GM19463 (cell line): ENCODE results near the gene RPTOR.
A peak's percentile ranks its signal among the peaks of the same experiment; 100 is the strongest.
"Not testable (repeated sequence)": the region's sequence is repeated elsewhere in the genome, so short reads cannot be mapped to it uniquely, and the experiment has no call there.

ENCODE experiments used
- ATAC-seq: cut with Tn5 transposase; IDR thresholded peaks from one replicate; pipeline ENCODE4 v1.9.1; 2021; ENCODE audit warnings: mild to moderate bottlenecking, moderate library complexity; ENCODE audit not compliant: unreplicated experiment

RPTOR gene

DNA sequence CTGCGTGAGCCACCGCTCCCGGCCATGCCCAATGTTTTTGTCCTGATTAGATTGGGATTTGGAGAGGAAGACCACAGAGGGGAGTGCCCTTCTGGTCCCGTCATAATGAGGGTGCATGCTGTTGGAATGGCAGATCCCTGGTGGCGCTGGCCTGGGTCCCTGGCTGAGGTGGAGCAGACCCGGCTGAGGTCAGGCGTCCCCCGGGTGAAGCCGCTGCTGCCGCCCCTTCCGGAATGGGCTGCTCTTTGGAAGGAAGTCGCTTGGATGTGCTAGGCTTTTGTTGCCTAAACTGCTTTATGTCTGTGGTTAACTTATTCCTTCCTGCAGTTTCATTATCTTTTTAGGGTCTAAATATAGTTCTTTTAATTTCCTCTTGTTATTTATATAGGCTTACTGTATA, 326.7 kb downstream of the RPTOR start:
- ATAC-seq: no peak

DNA sequence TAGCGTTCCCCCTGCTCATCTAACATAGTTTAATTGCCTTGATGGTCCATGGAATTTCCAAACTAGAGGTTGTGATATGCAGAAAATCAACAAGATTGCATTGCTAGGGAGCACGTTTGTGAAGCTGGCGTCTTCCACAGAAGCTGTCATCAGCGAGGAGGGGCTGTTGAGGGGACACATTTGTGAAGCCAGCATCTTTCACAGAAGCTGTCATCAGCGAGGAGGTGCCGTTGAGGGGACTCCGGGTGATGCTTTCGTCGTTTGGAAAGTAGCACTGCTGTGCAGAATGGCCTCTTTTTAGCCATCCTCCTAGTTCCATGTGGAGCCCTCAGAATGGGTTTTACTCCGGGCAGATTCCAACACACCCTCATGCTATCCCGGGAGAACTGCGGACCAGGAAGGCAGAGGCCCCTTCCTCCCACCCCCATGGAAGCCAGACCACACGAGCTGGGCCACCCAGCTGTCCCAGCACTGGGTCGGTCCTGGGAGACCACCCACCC, 327.4 kb downstream of the RPTOR start:
- no peak for ATAC-seq

DNA sequence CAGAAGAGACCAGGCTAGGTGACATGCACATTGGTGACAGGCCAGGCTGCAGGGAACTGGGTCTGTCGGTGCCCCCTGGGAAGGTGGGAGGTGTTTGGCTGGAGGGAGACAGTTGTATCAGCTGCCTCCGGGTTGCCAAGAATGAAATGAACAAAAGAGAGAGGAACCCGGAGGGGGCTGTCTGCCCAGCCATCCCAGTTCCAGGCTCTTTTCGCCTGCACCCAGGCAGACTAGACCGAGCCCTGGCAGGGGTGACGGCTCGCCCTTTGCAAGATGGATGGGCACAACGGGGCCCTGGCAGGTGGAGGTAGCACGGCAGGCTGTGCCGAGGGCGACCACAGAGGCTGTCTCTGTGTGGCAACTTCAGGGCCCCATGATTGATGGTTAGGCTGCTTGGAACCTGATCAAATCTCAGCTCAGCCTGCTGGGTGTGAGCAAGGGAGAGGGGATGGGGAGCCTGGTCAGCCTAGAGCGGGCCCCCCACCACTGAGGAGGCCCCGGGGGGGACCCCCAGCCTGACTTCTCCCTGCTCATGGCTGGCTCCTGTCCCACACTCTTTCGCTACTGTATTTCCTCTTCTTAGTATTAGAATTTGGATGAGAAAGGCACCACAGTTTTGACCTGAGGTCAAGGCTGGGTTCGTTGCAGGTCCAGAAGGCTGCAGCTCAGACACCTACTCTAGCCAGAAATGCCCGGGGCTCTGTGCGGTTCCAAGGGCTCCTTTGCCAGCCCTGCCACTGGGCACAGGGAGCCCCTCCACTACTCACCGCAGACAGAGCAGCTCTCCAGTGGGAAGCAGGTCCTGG, 328.1 kb downstream of the RPTOR start:
- no peak for ATAC-seq

DNA sequence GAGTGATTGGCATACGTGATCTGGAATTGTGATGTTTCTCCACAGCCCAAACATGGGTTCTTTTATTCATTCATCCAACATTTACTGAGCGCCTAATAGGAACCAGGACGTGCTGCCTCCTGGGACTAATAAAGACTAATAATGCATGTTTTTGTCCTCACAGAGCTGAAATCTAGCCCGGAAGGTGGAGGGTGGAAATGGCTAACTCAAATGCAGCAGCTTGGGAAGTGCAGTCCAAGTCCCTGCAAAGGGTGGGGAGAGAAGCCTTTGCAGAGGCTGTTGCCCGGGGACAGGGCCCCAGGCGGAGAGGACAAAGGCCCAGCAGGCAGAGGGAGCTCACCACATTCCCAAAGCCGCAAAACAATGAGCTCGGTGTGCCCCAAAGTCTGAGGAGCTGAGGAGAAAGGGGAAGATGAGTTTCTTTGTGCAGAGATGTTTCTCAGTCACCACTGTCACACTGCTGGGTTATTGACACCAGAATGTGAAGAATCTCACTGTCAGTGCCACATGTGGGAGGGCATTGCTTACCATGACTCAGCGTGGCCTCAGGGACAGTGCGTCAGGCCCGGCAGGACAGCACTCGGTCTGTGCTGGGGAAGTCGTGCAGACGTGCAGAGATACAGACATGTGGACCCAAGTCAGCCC, 328.8 kb downstream of the RPTOR start:
- no peak for ATAC-seq

DNA sequence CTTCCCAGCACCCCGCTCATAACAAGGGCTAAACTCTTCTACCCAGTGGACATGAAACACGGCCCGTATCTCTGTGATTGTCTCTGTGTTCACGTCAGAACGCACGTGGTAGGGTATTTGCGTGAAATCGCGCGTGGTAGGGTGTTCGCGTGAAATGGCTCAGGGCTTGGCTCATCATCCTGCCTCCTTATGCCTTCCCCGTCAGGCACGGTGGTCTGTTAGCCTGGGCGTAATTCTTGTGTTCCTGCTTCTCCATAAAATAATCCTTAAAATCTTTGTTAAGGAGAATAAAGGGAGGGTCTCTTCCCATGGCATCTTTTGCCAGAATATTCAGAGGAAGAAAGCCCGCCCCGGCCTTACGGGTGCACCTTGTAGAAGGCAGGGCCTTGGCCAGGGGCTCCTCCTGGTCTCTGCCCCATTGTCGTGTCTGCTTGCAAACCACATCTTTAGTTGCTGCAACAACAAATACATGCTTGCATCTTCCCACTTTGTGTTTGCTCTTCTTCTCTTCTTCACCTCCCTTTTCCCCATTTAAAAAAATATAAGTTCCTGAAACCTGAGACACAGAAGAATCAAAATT, 330.3 kb downstream of the RPTOR start:
- ATAC-seq: no peak

DNA sequence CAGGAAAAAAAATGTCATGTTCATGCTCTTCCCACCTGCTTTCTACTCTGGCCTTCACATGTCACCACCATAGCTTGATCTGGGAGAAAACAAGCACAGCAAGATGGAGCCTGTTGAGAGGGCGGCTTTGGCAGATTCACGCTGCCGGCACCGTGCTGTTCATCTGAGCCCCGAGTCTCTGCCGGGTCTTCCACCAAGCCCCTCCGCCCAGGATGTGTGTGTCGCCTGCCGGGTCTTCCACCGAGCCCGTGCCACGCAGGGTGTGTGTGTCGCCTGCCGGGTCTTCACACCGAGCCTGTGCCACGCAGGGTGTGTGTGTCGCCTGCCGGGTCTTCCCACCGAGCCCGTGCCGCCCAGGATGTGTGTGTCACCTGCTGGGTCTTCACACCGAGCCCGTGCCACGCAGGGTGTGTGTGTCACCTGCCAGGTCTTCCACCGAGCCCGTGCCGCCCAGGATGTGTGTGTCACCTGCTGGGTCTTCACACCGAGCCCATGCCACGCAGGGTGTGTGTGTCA, 330.9 kb downstream of the RPTOR start:
- ATAC-seq: not testable (repeated sequence)

DNA sequence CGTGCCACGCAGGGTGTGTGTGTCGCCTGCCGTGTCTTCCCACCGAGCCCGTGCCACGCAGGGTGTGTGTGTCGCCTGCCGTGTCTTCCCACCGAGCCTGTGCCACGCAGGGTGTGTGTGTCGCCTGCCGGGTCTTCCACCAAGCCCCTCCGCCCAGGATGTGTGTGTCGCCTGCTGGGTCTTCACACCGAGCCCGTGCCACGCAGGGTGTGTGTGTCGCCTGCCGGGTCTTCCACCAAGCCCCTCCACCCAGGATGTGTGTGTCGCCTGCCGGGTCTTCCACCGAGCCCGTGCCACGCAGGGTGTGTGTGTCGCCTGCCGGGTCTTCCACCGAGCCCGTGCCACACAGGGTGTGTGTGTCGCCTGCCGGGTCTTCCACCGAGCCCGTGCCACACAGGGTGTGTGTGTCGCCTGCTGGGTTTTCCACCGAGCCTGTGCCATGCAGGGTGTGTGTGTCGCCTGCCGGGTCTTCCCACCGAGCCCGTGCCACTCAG, 331.9 kb downstream of the RPTOR start:
- not testable (repeated sequence) for ATAC-seq

DNA sequence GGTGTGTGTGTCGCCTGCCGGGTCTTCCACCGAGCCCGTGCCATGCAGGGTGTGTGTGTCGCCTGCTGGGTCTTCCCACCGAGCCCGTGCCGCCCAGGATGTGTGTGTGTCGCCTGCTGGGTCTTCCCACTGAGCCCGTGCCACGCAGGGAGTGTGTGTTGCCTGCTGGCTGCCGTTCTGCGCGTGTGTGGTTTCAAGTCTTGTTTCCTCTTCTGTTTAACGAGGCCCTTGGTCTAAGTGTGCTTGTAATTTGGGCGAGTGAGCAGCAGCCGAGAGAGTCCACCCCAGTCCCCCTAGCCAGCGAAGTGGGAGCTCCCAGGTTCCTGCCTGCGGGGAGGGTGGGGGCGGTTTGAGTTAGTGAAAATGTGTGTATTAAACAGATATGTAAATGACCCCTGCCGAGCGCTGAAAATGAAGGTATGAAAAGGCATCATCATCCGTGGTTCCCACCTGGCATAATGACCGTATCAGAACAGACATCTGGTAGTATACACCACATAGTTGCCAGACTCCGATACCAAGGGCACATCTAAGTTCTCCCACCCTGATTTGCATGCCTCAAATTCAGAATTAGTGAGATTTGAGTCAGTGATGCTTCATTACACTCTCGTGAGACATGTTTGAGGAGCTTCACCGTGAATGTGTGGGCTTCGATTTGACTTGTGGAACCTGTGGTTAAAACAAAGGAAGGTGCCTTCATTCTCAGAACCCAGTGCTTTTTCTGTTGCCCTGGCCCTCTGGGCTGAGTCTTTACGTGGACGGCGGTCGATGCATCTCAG, 332.5 kb downstream of the RPTOR start:
- peak; percentile 80 for ATAC-seq

DNA sequence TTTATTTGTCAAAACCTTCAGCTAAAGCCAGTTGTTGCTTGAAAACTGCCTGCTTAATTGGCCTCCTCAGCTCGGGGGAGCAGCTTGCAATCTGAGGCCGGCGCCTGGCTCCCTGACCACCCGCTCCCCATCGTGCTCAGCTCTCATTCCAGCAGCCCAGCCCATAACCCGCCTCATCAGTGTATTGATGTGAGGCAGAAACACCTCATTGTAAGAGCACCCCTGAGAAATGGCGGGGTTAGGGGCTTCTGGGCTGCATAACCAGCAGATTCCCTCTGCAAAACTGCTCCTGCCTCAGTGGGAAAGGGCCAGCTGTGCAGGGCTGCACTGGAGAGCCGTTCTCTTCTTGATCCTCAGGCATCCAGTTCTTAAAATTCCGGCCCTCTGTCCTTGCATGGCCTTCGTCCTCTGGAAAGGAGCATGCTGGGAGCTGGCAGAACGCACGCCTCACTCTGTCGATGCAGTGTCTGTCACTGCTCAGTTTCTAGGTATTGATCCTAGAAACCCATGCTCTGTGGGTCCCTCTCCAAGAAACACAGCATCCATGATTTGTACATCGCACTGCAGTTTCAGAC, 333.2 kb downstream of the RPTOR start:
- ATAC-seq: no peak

DNA sequence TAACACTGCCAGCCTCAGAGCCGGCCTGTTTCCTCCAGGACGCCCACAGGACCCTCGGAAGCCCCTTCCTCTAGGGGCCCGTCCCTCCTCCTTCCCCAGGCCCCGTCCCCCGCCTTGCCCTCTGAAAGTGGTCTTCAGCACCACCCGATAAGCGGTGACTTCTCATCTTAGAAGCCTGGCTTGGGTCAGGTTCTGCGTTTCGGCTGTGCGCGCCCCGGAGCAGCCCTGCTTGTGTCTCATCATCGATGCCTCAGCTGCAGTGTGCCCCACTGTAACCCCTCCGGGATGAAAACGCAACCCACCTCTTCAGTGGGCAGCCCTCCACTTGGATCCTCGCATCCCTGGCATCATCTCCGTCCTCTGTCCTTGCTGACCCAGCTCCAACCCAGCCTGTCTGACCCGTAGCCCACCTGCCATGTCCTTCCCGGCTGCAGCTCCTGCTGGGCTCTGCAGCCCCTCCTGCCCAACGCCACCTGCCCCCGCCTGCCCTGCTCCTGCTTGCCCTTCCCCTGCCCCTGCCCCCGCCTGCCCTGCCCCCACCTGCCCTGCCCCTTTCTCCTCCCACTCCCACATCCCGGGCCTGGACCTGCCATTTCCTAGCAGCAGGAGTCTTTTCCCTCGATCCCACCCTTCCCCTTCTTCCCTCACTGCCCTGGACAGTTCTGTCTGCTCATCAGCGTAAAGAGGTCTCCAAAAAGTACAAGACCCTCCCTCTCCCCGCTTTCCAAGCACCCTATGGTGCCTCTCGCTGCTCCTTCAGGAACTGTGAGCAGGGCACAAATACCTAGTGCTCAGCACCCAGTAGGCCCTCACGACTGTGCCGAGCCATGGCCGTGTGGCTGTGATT, 334.5 kb downstream of the RPTOR start:
- no peak for ATAC-seq

DNA sequence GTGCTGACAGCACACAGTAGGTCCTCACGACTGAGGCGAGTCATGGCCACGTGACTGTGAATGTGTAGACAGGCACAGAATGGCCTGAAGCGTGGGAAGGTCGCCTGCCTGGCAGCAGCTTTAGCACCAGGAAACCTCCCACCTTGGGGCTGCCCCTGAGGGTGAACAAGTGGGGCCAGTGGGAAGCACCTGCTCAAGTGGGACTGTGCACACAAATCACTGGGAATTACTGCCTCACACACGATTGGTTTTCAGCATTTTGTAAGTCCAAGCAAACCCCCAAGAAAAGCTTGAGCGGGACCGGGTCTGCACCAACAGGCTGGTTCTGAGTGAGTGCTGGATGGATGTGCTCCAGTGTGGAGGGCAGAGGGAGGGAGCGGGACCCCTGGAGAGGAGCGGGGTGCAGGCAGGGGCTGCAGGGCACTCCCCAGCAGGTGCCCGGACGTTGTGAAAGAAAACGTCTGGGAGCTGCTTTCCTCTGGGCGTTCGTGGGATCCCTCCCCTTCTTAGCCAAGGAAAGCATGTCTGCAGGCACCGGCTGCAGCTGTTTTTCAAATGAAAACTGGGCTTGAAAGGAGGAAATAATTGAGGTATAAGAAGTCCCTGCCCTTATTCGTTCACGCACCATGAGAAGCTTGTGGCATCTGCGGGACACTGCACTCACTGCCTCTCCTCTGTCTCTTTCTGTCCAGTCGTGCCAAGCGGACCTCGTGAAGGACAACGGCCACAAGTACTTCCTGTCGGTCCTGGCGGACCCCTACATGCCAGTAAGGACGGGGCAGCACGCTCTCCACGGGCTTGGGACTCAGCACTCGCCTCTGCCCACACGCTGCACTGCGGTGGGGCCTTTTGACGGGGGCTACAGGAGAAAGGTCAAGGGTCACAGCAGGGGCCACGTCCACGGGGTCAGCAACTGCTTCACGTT, 335.3 kb downstream of the RPTOR start:
- ATAC-seq: no peak

DNA sequence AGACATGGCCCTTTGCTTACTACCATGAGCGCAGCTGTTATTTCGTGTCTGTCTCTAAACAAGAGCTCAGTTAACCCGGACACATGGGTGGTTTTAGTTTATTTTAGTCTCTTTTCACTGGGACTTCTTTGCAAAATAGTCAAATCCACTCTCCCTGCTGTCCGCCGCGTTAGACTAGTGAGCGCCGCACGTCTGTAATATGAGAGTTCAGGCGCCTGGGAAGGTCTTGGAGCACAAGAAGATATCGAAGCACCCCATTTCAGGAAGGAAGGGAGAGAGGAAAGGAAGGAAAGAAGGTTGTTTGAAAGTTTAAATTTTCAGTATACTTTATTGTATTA, 336.0 kb downstream of the RPTOR start:
- no peak for ATAC-seq

DNA sequence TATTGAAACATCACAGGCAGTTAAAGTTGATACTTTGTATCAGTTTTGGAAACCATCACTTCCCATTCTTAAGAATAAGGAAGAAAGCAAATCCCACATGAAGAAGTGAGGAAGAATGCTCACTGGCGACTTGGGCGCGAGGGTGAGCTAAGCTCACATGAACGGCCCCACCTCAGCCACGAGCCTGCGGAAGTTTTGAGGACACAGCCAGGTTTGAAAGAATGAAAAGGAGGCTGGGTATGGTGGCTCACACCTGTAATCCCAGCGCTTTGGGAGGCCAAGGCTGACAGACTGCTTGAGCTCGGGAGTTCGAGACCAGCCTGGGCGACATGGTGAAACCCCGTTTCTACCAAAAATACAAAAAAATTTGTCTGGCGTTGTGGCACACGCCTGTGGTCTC, 336.7 kb downstream of the RPTOR start:
- ATAC-seq: no peak

DNA sequence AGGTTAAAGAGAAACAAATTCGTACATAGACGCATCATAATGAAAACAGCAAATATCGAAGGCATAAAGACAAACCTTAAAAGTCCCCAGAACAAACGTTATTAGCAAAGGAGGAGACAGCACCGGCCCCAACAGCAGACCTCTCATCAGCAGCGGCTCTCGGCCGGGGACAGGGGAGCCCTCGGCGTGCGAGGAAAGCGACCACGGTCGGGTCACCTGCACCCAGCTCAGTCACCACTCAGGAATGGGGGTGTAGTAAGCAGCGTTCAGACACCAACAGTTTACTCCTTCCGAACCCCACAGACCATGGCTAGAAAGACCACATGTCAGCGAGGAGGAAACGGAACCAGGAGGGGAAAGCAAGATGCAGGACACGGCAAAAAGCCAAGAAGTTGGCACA, 337.7 kb downstream of the RPTOR start:
- ATAC-seq: no peak

DNA sequence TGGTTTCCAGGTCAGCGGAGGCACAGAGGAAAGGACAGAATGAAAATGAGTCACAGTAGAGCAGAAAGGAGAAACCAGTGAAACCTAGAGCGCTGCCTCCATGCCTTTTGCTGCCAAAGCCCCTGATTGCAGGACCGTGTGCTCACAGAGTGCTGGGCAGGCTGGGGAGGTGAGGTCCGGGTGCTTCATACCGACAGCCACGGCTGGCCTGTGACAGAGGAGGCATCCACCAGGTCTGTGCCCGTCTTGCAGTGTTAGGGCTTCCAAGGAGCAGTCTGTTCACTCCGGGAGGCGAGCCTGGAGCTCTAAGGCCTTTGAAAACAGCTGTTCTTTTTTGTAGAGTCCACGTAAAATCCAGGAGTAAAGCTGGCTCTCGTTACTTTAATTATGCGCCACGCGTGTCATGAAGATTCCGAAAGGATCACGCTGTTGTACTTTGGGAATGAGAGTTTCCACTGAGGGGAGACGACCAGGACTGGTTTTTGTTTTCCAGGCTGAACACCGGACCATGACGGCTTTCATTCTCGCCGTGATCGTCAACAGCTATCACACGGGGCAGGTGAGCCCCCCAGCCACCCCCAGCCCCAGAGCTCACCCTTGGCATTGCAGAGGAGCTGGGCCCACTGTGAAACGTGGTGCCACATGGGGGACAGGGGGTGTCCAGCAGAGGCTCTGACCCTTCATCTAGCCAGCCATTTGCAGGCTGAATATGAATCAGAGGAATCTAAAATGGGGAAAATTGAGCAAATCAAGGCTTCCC, 338.5 kb downstream of the RPTOR start:
- no peak for ATAC-seq

DNA sequence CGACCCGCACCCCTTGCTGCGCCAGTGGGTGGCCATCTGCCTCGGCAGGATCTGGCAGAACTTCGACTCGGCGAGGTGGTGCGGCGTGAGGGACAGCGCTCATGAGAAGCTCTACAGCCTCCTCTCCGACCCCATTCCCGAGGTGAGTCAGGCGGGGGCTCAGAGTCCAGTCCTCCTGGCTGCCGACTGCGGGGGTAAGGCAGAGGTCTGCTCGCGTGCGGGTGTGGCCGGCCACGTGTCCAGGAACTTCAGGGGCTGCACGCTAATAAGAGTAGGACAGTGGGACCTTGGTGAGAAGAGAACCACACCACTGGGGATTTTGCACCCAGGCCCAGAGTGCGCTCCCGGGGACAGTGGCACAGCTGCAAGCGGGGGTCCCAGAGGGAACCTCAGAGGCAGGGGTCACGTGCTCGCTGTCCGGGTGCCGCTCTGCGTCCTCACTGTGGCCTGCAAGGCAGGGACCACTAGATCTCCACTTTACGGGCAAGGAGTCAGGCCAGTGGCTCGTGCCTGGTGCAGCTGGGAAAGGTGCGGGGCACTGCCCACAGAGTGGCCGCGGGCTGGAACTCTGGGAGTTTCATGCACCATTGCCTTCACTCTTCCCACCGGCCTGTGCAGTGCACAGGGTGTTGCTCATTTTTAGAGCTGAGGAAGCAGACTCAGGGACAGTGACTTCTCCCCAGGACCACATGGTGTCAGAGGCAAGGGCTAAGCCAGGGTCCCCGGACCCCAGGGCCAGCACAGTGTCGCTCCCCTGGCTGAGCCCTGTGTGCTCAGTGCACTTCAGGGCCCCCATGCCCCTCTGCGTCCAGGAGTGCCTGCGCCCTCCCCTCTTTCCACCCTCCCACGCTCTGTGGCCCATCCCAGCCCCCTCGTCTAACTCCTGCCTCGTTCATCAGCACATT, 339.4 kb downstream of the RPTOR start:
- no peak for ATAC-seq

DNA sequence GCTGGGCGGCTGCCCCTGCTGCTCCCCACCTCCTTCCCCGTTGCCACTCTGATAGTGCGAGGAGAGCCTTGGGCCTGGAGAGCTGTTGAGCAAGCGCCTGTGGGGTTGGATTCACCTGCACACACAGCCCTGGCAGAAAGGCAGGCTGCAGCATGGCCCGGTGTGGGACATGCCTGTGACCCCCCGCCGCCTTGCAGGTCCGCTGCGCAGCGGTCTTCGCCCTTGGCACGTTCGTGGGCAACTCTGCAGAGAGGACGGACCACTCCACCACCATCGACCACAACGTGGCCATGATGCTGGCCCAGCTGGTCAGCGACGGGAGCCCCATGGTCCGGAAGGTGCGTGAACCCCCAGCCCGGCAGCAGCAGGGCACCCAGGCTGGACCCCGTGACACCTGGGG, 340.2 kb downstream of the RPTOR start:
- ATAC-seq: no peak
